Mucosa of stomach (tissue), 1 donor: Measurements from ENCODE around the gene SLC6A3.

ENCODE experiments used
- H3K27me3 ChIP-seq: one replicate; pipeline ENCODE4 v1.7.0; 2013; ENCODE audit warnings: mild to moderate bottlenecking, low read length; ENCODE audit not compliant: control insufficient read depth, insufficient read depth
- H3K36me3 ChIP-seq: one replicate; pipeline ENCODE4 v1.7.0; 2013; ENCODE audit warnings: low read length; ENCODE audit not compliant: control insufficient read depth, insufficient read depth
- H3K4me1 ChIP-seq: one replicate; pipeline ENCODE4 v1.7.0; 2013; ENCODE audit warnings: mild to moderate bottlenecking, low read length; ENCODE audit not compliant: control insufficient read depth, insufficient read depth
- H3K4me3 ChIP-seq: one replicate; pipeline ENCODE4 v1.7.0; 2013; ENCODE audit warnings: low read length
- H3K9ac ChIP-seq: one replicate; pipeline ENCODE4 v1.7.0; 2013; ENCODE audit warnings: mild to moderate bottlenecking, low read length, moderate library complexity
- H3K9me3 ChIP-seq: one replicate; pipeline ENCODE4 v1.7.0; 2013; ENCODE audit warnings: mild to moderate bottlenecking, low read length, moderate library complexity; ENCODE audit not compliant: control insufficient read depth
- donor health status: Pancreatic carcinoma.

SLC6A3 gene

GRCh38 chr5:1445313-1445688, at the start of gene SLC6A3:
Gene SLC6A3 (minus strand): TSS chr5:1445440. CDS start chr5:1443197, 2,243 bp downstream.
- Histone ChIP-seq H3K4me3 (no peak within 1 kb of the TSS), H3K36me3 (no peaks in the 10 kb centered on the region), H3K4me1 (peaks cover 6% of the 10 kb centered on the region), H3K9me3 (no peaks in the 10 kb centered on the region), H3K9ac (no peak within 1 kb of the TSS), H3K27me3 (peaks cover 72% of the 10 kb centered on the region)

GRCh38 chr5:1493941-1494340, 48.7 kb upstream of the SLC6A3 start:
- Histone ChIP-seq H3K36me3 (no peaks in the 10 kb centered on the region), H3K9me3 (no peaks in the 10 kb centered on the region), H3K4me1 (peaks cover 4% of the 10 kb centered on the region), H3K27me3 (no peaks in the 10 kb centered on the region), H3K4me3 (no peak overlapping the region), H3K9ac (no peak overlapping the region)

- peaks cover 4% of the 10 kb centered on the region for H3K4me1 ChIP-seq
- H3K9ac ChIP-seq = no peak overlapping the region
- H3K27me3 ChIP-seq = no peaks in the 10 kb centered on the region
- H3K9me3 ChIP-seq = no peaks in the 10 kb centered on the region
- H3K36me3 ChIP-seq = no peaks in the 10 kb centered on the region
- H3K4me3 ChIP-seq = no peak overlapping the region
Observed at GRCh38 chr5:1493413-1493812, 48.2 kb upstream of the SLC6A3 start.

- Histone ChIP-seq H3K36me3 (no peaks in the 10 kb centered on the region), H3K4me3 (no peak overlapping the region)
Observed at GRCh38 chr5:1492757-1493156, 47.5 kb upstream of the SLC6A3 start.

GRCh38 chr5:1490376-1490775, 45.1 kb upstream of the SLC6A3 start:
- H3K4me1 ChIP-seq = peaks cover 4% of the 10 kb centered on the region
- H3K9me3 ChIP-seq = no peaks in the 10 kb centered on the region
- no peaks in the 10 kb centered on the region for H3K27me3 ChIP-seq
- no peak overlapping the region for H3K9ac ChIP-seq
- no peak overlapping the region for H3K4me3 ChIP-seq
- no peaks in the 10 kb centered on the region for H3K36me3 ChIP-seq

More at GRCh38 chr5:1492757-1493156, 47.5 kb upstream of the SLC6A3 start:
- Histone ChIP-seq H3K4me1 (peaks cover 4% of the 10 kb centered on the region), H3K9ac (no peak overlapping the region), H3K9me3 (no peaks in the 10 kb centered on the region), H3K27me3 (no peaks in the 10 kb centered on the region)

GRCh38 chr5:1489754-1490153, 44.5 kb upstream of the SLC6A3 start:
- H3K9me3 ChIP-seq = no peaks in the 10 kb centered on the region
- no peak overlapping the region for H3K4me3 ChIP-seq
- H3K9ac ChIP-seq = no peak overlapping the region
- no peaks in the 10 kb centered on the region for H3K36me3 ChIP-seq
- no peaks in the 10 kb centered on the region for H3K27me3 ChIP-seq
- peaks cover 4% of the 10 kb centered on the region for H3K4me1 ChIP-seq

- no peaks in the 10 kb centered on the region for H3K36me3 ChIP-seq
- H3K27me3 ChIP-seq = no peaks in the 10 kb centered on the region
Observed at GRCh38 chr5:1488882-1489680, 43.8 kb upstream of the SLC6A3 start.

GRCh38 chr5:1487079-1487764, 42.0 kb upstream of the SLC6A3 start:
- Histone ChIP-seq H3K9me3 (no peaks in the 10 kb centered on the region), H3K27me3 (no peaks in the 10 kb centered on the region), H3K9ac (no peak overlapping the region), H3K4me1 (peaks cover 4% of the 10 kb centered on the region), H3K36me3 (no peaks in the 10 kb centered on the region), H3K4me3 (no peak overlapping the region)

More at GRCh38 chr5:1488882-1489680, 43.8 kb upstream of the SLC6A3 start:
- no peak overlapping the region for H3K4me3 ChIP-seq
- H3K9me3 ChIP-seq = no peaks in the 10 kb centered on the region
- H3K4me1 ChIP-seq = peaks cover 4% of the 10 kb centered on the region
- no peak overlapping the region for H3K9ac ChIP-seq

GRCh38 chr5:1486271-1486670, 41.0 kb upstream of the SLC6A3 start:
- Histone ChIP-seq H3K9ac (no peak overlapping the region), H3K4me1 (peaks cover 4% of the 10 kb centered on the region), H3K36me3 (no peaks in the 10 kb centered on the region), H3K4me3 (no peak overlapping the region), H3K27me3 (no peaks in the 10 kb centered on the region), H3K9me3 (no peaks in the 10 kb centered on the region)

- no peaks in the 10 kb centered on the region for H3K27me3 ChIP-seq
- H3K4me3 ChIP-seq = no peak overlapping the region
- no peaks in the 10 kb centered on the region for H3K9me3 ChIP-seq
- no peaks in the 10 kb centered on the region for H3K36me3 ChIP-seq
- peaks cover 4% of the 10 kb centered on the region for H3K4me1 ChIP-seq
- no peak overlapping the region for H3K9ac ChIP-seq
Observed at GRCh38 chr5:1485579-1486118, 40.4 kb upstream of the SLC6A3 start.

GRCh38 chr5:1484730-1485578, 39.7 kb upstream of the SLC6A3 start:
- H3K4me1 ChIP-seq = peaks cover 4% of the 10 kb centered on the region
- no peaks in the 10 kb centered on the region for H3K36me3 ChIP-seq
- no peak overlapping the region for H3K9ac ChIP-seq
- no peaks in the 10 kb centered on the region for H3K27me3 ChIP-seq
- no peaks in the 10 kb centered on the region for H3K9me3 ChIP-seq
- no peak overlapping the region for H3K4me3 ChIP-seq
